ENCODE measurements around the gene ATP10A.
"Not testable (repeated sequence)": the region's sequence is repeated elsewhere in the genome, so short reads cannot be mapped to it uniquely, and the experiment has no call there.

ATP10A gene

GRCh38 chr15:25653371-25653770, 209.8 kb downstream of the ATP10A start:
- DNase-seq (ENCODE audit: low read depth), result no peak
- TF ChIP-seq CTCF (IDR thresholded peaks at IDR 0.05; ENCODE audit: low read length, missing control alignments), result no peak
- no peak overlapping the region for H3K4me3 ChIP-seq (replicated peaks; ENCODE audit: low read depth, low read length)

- no peak for TF ChIP-seq CTCF (IDR thresholded peaks at IDR 0.05; ENCODE audit: low read length, missing control alignments)
- DNase-seq (ENCODE audit: low read depth), result no peak
- no peak overlapping the region for H3K4me3 ChIP-seq (replicated peaks; ENCODE audit: low read depth, low read length)
Measured at GRCh38 chr15:25652704-25653103, 210.4 kb downstream of the ATP10A start.

- no peak for TF ChIP-seq CTCF (IDR thresholded peaks at IDR 0.05; ENCODE audit: low read length, missing control alignments)
- no peak overlapping the region for H3K4me3 ChIP-seq (replicated peaks; ENCODE audit: low read depth, low read length)
- DNase-seq (ENCODE audit: low read depth), result no peak
Measured at GRCh38 chr15:25649390-25649789, 213.7 kb downstream of the ATP10A start.

GRCh38 chr15:25643120-25643519, 220.0 kb downstream of the ATP10A start:
- H3K4me3 ChIP-seq (replicated peaks; ENCODE audit: low read depth, low read length), result no peak overlapping the region
- no peak for TF ChIP-seq CTCF (IDR thresholded peaks at IDR 0.05; ENCODE audit: low read length, missing control alignments)
- DNase-seq (ENCODE audit: low read depth), result no peak

- no peak overlapping the region for H3K4me3 ChIP-seq (replicated peaks; ENCODE audit: low read depth, low read length)
- TF ChIP-seq CTCF (IDR thresholded peaks at IDR 0.05; ENCODE audit: low read length, missing control alignments), result no peak
- no peak for DNase-seq (ENCODE audit: low read depth)
Measured at GRCh38 chr15:25641762-25642161, 221.4 kb downstream of the ATP10A start.

GRCh38 chr15:25641361-25641760, 221.8 kb downstream of the ATP10A start:
- no peak for TF ChIP-seq CTCF (IDR thresholded peaks at IDR 0.05; ENCODE audit: low read length, missing control alignments)
- DNase-seq (ENCODE audit: low read depth), result no peak
- no peak overlapping the region for H3K4me3 ChIP-seq (replicated peaks; ENCODE audit: low read depth, low read length)

- H3K4me3 ChIP-seq (replicated peaks; ENCODE audit: low read depth, low read length); DNase-seq (ENCODE audit: low read depth): not testable (repeated sequence)
Measured at GRCh38 chr15:25640959-25641358, 222.2 kb downstream of the ATP10A start.

- TF ChIP-seq CTCF (IDR thresholded peaks at IDR 0.05; ENCODE audit: low read length, missing control alignments), result no peak
- no peak for DNase-seq (ENCODE audit: low read depth)
- H3K4me3 ChIP-seq (replicated peaks; ENCODE audit: low read depth, low read length), result no peak overlapping the region
Measured at GRCh38 chr15:25640381-25640780, 222.7 kb downstream of the ATP10A start.

- not testable (repeated sequence) for DNase-seq (ENCODE audit: low read depth); H3K4me3 ChIP-seq (replicated peaks; ENCODE audit: low read depth, low read length)
Measured at GRCh38 chr15:25636486-25636885, 226.6 kb downstream of the ATP10A start.

Measured in fibroblast of pulmonary artery (primary cell).